Measurements from ENCODE around the gene TARDBP. TPM values are rescaled to one million over a fixed set of nuclear protein-coding genes. Genes with fewer than 3 reads are reported as not detected.
"Not testable (repeated sequence)": the region's sequence is repeated elsewhere in the genome, so short reads cannot be mapped to it uniquely, and the experiment has no call there.

The TARDBP gene
- total and polyA plus RNA-seq, 10 donors = 88.0 to 243 (median 129) TPM

GRCh38 chr1:10996100-10996499 lies 16.4 kb upstream of the TARDBP start:
- intact Hi-C loops (cut with DNase I; ENCODE audit: low total_unique reads) = no loop called here
- Histone ChIP-seq H3K4me1 (no peaks in the 10 kb centered on the region), H3K36me3 (no peaks in the 10 kb centered on the region), H3K4me3 (no peak overlapping the region), H3K9me3 (peaks cover 0 to 17% (median 13%) of the 10 kb centered on the region in 8 donors), H3K27ac (no peak overlapping the region), H3K27me3 (replicated peaks in 1 of 7) (no peaks in the 10 kb centered on the region)
- DNase-seq = no peak
- TF ChIP-seq CTCF (IDR thresholded peaks at IDR 0.05 in 8 of 11, conservative IDR thresholded peaks at IDR 0.05 in 3 of 11) (no peak), POLR2AphosphoS5 (IDR thresholded peaks at IDR 0.05) (no peak), POLR2A (IDR thresholded peaks at IDR 0.05) (no peak)
- WGBS, 5 donors = 86 to 96% (median 90%) methylated on average over 3 of the region's 3 CpGs

- DNase-seq = no peak
- no peak overlapping the region for H3K4me3 ChIP-seq
- H3K27ac ChIP-seq = no peak overlapping the region
- H3K27me3 ChIP-seq (replicated peaks in 1 of 7) = no peaks in the 10 kb centered on the region
- intact Hi-C loops (cut with DNase I; ENCODE audit: low total_unique reads) = no loop called here
- no peaks in the 10 kb centered on the region for H3K4me1 ChIP-seq
- TF ChIP-seq POLR2AphosphoS5 (IDR thresholded peaks at IDR 0.05) (no peak), POLR2A (IDR thresholded peaks at IDR 0.05) (no peak), CTCF (IDR thresholded peaks at IDR 0.05 in 8 of 11, conservative IDR thresholded peaks at IDR 0.05 in 3 of 11) (no peak)
- H3K9me3 ChIP-seq = peaks cover 0 to 19% (median 14%) of the 10 kb centered on the region in 8 donors
- WGBS, 5 donors = 73 to 100% (median 93%) methylated on average over 1 of the region's 1 CpG
- no peaks in the 10 kb centered on the region for H3K36me3 ChIP-seq
Measured at GRCh38 chr1:11000526-11000925, 11.9 kb upstream of the TARDBP start.

GRCh38 chr1:11013160-11013531 lies 692 bp downstream of the TARDBP start:
- intact Hi-C loops (cut with DNase I; ENCODE audit: low total_unique reads) = no loop called here

GRCh38 chr1:11019358-11019757 lies 6.9 kb downstream of the TARDBP start:
- H3K4me3 ChIP-seq; intact Hi-C loops (cut with DNase I; ENCODE audit: low total_unique reads); DNase-seq; H3K27ac ChIP-seq; H3K9me3 ChIP-seq; H3K27me3 ChIP-seq (replicated peaks in 1 of 7): not testable (repeated sequence)
- H3K36me3 ChIP-seq = peaks cover 3 to 100% (median 98%) of the 10 kb centered on the region in 6 donors
- peaks cover 21 to 63% (median 32%) of the 10 kb centered on the region in 6 donors for H3K4me1 ChIP-seq
- 88 to 94% (median 89%) methylated on average over 8 of the region's 8 CpGs for WGBS, 5 donors

More at GRCh38 chr1:11013160-11013531, 692 bp downstream of the TARDBP start:
- Histone ChIP-seq H3K4me3 (peak overlapping the region; percentile 89 to 100 (median 98)), H3K27ac (peak overlapping the region; percentile 86 to 97 (median 95)), H3K9me3 (no peaks in the 10 kb centered on the region), H3K27me3 (replicated peaks in 1 of 7) (no peaks in the 10 kb centered on the region), H3K4me1 (peaks cover 33 to 66% (median 51%) of the 10 kb centered on the region in 6 donors), H3K36me3 (peaks cover 0 to 49% (median 45%) of the 10 kb centered on the region in 6 donors)
- 1 to 3% (median 2%) methylated on average over 11 of the region's 11 CpGs for WGBS, 5 donors
- DNase-seq = no peak
- TF ChIP-seq POLR2AphosphoS5 (IDR thresholded peaks at IDR 0.05) = no peak
- TF ChIP-seq CTCF (IDR thresholded peaks at IDR 0.05 in 8 of 11, conservative IDR thresholded peaks at IDR 0.05 in 3 of 11) = no peak
- no peak for TF ChIP-seq POLR2A (IDR thresholded peaks at IDR 0.05)

GRCh38 chr1:11019971-11020370 lies 7.5 kb downstream of the TARDBP start:
- no peak for TF ChIP-seq CTCF (IDR thresholded peaks at IDR 0.05 in 8 of 11, conservative IDR thresholded peaks at IDR 0.05 in 3 of 11)
- no peak for TF ChIP-seq POLR2A (IDR thresholded peaks at IDR 0.05)
- TF ChIP-seq POLR2AphosphoS5 (IDR thresholded peaks at IDR 0.05) = no peak
- Histone ChIP-seq H3K4me1 (peaks cover 15 to 61% (median 26%) of the 10 kb centered on the region in 6 donors), H3K27ac (no peak overlapping the region), H3K36me3 (peaks cover 3 to 100% (median 97%) of the 10 kb centered on the region in 6 donors), H3K9me3 (no peaks in the 10 kb centered on the region), H3K4me3 (no peak overlapping the region), H3K27me3 (replicated peaks in 1 of 7) (no peaks in the 10 kb centered on the region)
- 88 to 94% (median 91%) methylated on average over 7 of the region's 7 CpGs for WGBS, 5 donors
- DNase-seq = no peak
- intact Hi-C loops (cut with DNase I; ENCODE audit: low total_unique reads) = no loop called here
